Epithelial cell of proximal tubule (primary cell): ENCODE results near the gene SLC39A7. TPM values are rescaled to one million over a fixed set of nuclear protein-coding genes. Genes with fewer than 3 reads are reported as not detected.

Experiments
- DNase-seq: peaks from one replicate; pipeline ENCODE4 v3.0.0-alpha.2; 2011; ENCODE audit warnings: low read depth
- H3K4me3 ChIP-seq: 2 replicates; pipeline ENCODE4 v1.5.1; 2011; ENCODE audit warnings: low read depth, mild to moderate bottlenecking, low read length
- total RNA-seq: library from RNA; depleted of rRNA; stranded (reverse); fragments of >200 nt; gene quantifications from 2 replicates; pipeline ENCODE4 v1.2.3, GENCODE V29; 2015
- TF ChIP-seq, protein P1 (sequence below): conservative IDR thresholded peaks from 2 replicates; pipeline ENCODE4 v1.5.1; 2012; ENCODE audit warnings: low read depth, mild to moderate bottlenecking, low read length

Gene SLC39A7
- total RNA-seq, 1 donor from 2014 or later = 70.8 TPM

DNA sequence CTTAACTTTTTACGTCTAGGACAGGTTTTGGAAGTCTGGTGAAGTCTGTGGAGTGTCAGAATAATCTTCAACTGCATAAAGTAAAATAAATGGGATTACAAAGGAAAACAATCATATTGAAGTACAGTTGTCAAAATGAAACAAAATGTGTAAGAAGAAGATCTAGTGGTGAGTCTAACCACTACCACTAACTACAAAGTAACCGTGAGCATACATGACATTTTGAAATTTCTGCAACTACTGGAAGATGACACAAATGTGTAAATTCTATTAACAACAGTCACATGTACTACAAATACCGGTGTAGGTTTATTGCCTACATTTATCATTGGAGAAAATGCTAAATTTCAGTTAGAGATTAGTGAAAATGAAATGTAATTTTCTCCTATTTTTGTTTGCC lies 41.3 kb downstream of the SLC39A7 start:
- TF ChIP-seq, protein P1, sequence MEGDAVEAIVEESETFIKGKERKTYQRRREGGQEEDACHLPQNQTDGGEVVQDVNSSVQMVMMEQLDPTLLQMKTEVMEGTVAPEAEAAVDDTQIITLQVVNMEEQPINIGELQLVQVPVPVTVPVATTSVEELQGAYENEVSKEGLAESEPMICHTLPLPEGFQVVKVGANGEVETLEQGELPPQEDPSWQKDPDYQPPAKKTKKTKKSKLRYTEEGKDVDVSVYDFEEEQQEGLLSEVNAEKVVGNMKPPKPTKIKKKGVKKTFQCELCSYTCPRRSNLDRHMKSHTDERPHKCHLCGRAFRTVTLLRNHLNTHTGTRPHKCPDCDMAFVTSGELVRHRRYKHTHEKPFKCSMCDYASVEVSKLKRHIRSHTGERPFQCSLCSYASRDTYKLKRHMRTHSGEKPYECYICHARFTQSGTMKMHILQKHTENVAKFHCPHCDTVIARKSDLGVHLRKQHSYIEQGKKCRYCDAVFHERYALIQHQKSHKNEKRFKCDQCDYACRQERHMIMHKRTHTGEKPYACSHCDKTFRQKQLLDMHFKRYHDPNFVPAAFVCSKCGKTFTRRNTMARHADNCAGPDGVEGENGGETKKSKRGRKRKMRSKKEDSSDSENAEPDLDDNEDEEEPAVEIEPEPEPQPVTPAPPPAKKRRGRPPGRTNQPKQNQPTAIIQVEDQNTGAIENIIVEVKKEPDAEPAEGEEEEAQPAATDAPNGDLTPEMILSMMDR = no peak
- H3K4me3 ChIP-seq = no peak overlapping the region
- no peak for DNase-seq

DNA sequence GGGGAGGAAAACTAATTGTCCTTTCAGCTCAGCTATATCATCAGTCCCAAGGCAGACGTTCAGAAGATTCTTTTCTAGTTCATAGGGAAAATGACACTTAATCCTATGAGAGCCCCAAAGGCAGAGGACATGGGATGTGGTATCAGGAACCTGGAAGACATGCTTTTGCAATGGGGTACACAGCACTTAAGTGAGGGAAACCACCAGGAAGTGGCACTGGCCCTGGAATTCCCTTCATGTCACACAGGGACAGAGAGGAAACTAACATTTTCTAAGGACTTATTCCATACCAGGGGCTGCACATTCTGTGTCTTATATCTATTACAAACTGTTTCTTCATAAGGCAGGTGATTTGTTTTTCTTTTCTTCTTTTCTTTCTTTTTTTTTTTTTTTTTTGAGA lies 42.8 kb downstream of the SLC39A7 start:
- no peak for DNase-seq
- TF ChIP-seq, protein P1 = no peak
- H3K4me3 ChIP-seq = no peak overlapping the region

DNA sequence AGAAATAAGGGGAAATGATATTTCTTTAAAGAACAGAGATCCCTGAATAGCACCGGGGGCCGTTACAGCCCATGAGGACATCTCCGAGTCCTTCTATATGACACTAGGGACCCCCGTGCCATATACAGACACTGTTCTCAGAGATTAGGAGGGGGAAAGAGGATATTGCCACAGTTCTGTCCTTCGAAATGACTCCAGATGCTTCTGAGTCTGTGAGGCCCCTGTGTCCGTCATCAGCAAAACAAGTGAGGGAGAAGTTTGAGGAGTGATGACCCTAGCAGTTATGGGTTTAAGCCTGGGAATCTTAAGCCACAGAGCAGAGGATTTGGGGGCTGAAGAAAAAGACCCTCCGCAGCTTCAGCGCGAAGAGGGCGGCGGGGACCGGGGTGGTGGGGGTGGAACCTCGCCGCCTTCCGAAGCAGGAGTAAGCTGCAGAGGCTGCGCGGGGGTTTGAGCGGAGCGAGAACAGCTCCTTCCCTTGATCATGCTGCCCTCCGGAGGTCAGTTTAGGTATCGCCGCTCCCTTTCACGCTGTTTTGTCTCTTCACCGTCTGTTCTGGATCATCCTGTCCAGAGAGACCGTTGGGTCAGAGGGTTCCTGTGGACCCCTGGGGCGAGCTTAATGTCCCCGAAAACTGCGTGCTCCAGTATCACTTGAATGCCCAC lies 47.4 kb downstream of the SLC39A7 start:
- TF ChIP-seq, protein P1 = peak; percentile 88
- no peak for DNase-seq
- peak overlapping the region; percentile 46 for H3K4me3 ChIP-seq

DNA sequence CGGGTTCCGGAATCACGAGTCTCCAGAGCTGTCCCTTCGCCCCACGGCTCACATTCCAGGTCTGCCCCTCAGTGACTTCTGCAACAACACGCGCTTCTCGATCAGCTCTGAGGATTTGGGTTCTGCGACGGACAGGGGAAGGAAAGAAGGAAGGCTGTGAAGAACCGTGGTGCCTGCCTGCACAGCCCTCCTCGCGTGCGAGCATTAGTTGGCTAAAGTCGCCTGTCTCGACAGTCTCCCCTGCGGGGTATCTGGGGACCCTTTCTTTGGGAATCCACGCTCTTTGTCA lies 47.9 kb downstream of the SLC39A7 start:
- TF ChIP-seq, protein P1 = no peak
- H3K4me3 ChIP-seq = peak overlapping the region; percentile 46
- DNase-seq = no peak

DNA sequence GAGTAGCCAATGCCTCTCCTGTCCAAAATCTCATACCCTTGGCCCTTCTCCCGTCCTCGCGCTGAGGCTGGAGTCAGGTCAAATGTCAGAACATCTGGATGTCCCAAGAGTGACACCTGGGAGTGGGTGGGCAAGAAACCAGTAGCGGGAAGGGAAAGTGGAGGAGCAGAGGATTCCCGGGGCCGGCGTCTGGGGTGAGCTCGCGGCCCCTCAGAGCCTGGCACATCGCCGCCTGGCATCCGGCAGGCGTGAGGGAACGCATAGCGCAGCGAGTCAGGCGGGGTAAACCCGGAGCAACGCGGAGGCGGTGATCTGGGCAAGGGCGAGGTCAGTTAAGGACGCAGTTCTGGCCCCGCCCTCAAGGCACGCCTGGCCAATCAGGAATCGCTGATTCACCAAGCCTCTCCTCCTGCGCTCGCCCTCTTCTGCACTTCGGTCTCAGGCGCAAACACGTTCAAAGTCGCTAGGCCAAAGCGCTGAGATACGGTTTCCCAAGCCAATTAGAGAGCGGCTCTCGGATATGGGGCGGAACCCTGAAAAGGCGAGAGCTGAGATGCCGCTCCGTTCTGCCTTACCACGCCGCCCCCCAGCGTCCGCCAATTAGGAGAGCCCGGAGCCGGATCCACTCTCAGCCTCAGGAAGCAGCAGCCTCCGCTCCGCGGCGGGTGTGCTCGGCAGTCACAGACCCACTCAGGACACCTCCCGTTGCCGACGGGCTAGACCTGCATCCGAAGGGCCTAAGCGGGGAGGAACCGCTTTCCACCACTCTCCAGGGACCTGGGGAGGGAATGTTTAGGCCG lies 48.5 kb downstream of the SLC39A7 start:
- TF ChIP-seq, protein P1 = no peak
- DNase-seq = peak; percentile 92
- H3K4me3 ChIP-seq = peak overlapping the region; percentile 79

DNA sequence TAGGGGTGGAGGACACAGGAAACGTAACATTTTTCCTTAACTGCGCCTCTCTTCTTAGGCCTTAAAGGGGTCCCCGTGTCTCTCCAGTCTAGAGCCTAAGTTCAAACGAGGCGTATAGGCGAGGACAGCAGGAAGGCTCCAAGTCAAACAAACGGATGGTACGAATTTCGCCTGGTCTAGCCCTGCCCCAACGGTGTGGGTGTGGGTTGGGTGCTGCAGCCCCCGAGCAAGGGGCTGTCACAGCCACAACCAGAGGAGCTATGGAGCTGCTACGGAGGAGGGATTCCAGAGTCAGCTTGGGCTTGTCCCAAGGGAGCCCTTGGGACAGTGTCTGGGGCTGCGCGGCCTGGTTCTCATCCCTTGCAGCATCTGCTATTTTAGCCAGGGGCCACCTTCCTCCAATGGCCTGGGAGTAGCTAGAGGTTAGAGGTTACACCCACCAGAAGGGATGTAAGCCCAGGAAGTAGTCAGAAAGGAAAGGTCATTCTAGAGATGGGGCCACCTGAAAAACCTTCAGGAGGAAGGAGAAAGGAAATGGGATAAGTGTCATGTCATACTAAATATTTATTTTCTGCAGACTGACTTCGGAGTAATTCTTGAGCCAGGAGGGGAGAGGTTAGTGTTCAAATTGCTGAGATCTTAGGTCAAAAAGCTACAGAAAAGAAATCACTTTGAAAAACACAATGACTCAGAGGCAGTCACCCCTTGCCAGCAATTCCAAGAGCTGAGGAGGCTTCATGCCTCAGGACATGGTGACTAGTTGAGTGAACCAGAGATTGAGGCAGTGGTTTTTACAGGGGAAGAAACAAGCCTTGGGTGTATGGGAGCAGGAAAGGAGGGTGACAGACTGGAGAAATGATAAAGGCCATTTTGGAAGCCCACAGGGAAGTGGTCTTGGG lies 49.3 kb downstream of the SLC39A7 start:
- peak; percentile 81 for DNase-seq
- H3K4me3 ChIP-seq = peak overlapping the region; percentile 79
- TF ChIP-seq, protein P1 = no peak
